HCT116 (cell line): ENCODE data around the gene SLC37A4. TPM values are rescaled to one million over a fixed set of nuclear protein-coding genes. Genes with fewer than 3 reads are reported as not detected.
"Not testable (repeated sequence)": the region's sequence is repeated elsewhere in the genome, so short reads cannot be mapped to it uniquely, and the experiment has no call there.

Experiments used
- ATAC-seq: fragments of 200-7000 bp; cut with Tn5 transposase; 2 replicates; pipeline ENCODE4 v1.9.1; 2020; ENCODE audit warnings: mild to moderate bottlenecking, moderate library complexity
- BruUV-seq: library from RNA; stranded (reverse); fragments of 400-500 nt; replicated peaks from 2 replicates; lab custom pipeline; 2021; lab: Mats Ljungman, UMichigan
- CTCF ChIA-PET: fragments of 300-600 bp; sonication (Branson Sonifier 250); formaldehyde crosslinking; loops from one replicate; lab custom pipeline; 2021; ENCODE audit warnings: antibody characterized with exemption; lab: Charles Lee
- POLR2A ChIA-PET: fragments of 300-600, 350-600 bp; sonication (Branson Sonifier 250); formaldehyde crosslinking; loops from one replicate; lab custom pipeline; 2021; ENCODE audit warnings: antibody characterized with exemption; lab: Charles Lee
- RAD21 ChIA-PET, 2 experiments: fragments of 300-600 bp; sonication (Branson Sonifier 250); formaldehyde crosslinking; loops; one replicate each; lab custom pipeline; 2023; ENCODE audit warnings: low total read pairs in 2 of 2; ENCODE audit not compliant: uncharacterized antibody in 2 of 2, unreplicated experiment in 2 of 2, low non-redundant PET in 1 of 2; lab: Charles Lee
- DNase-seq: peaks from one replicate; pipeline ENCODE4 v3.0.0-alpha.2; 2010; ENCODE audit warnings: low read depth, low spot score
- H2AFZ ChIP-seq: fragments of 200-600 bp; shearing (Covaris generic), sonication (generic); 2 replicates; pipeline ENCODE4 v1.6.1; 2017; ENCODE audit warnings: low read depth, mixed run types, mixed read lengths, antibody characterized with exemption, low read length; ENCODE audit not compliant: poor library complexity, severe bottlenecking
- H3K27ac ChIP-seq: 2 replicates; pipeline ENCODE4 v1.5.1; 2012; ENCODE audit warnings: low read depth, low read length
- H3K27me3 ChIP-seq: fragments of 200-600 bp; sonication (generic); 2 replicates; pipeline ENCODE4 v1.6.1; 2016; ENCODE audit warnings: mixed run types, low read length, mixed read lengths; ENCODE audit not compliant: insufficient read depth
- H3K36me3 ChIP-seq, 2 experiments: fragments of 200-500 bp in 1 of 2; fragments of 200-600 bp in 1 of 2; sonication (Bioruptor generic) in 1 of 2; sonication (generic) in 1 of 2; 2 replicates each; pipeline versions ENCODE4 v1.5.1 to v1.6.1; 2014 to 2016; ENCODE audit warnings: low read length in 2 of 2, inconsistent platforms in 1 of 2, mixed read lengths in 1 of 2, mixed run types in 1 of 2; ENCODE audit not compliant: insufficient read depth in 2 of 2, control insufficient read depth in 1 of 2
- H3K4me1 ChIP-seq, 2 experiments: fragments of 200-600 bp in 1 of 2; sonication (generic) in 1 of 2; 2 replicates each; pipeline versions ENCODE4 v1.5.1 to v1.6.1; 2012 to 2017; ENCODE audit warnings: low read length in 2 of 2, inconsistent platforms in 1 of 2, mild to moderate bottlenecking in 1 of 2, mixed read lengths in 1 of 2, mixed run types in 1 of 2, moderate library complexity in 1 of 2; ENCODE audit not compliant: insufficient read depth in 2 of 2, control insufficient read depth in 1 of 2
- H3K4me2 ChIP-seq: fragments of 200-600 bp; sonication (generic); 2 replicates; pipeline ENCODE4 v1.6.1; 2017; ENCODE audit warnings: mixed run types, low read length, mixed read lengths
- H3K4me3 ChIP-seq, 2 experiments: fragments of 200-600 bp in 1 of 2; sonication (generic) in 1 of 2; replicated peaks in 1 of 2; 2 replicates each; pipeline ENCODE4 v1.5.1; 2011 to 2016; ENCODE audit warnings: low read length in 2 of 2, control low read depth in 1 of 2, low read depth in 1 of 2, mild to moderate bottlenecking in 1 of 2, mixed read lengths in 1 of 2, mixed run types in 1 of 2
- H3K79me2 ChIP-seq: fragments of 200-600 bp; sonication (generic); 2 replicates; pipeline ENCODE4 v1.6.1; 2017; ENCODE audit warnings: mild to moderate bottlenecking, mixed run types, low read length, moderate library complexity, mixed read lengths; ENCODE audit not compliant: insufficient read depth
- H3K9ac ChIP-seq: fragments of 200-600 bp; sonication (generic); 2 replicates; pipeline ENCODE4 v1.6.1; 2016; ENCODE audit warnings: low read length, mixed read lengths
- H3K9me2 ChIP-seq: fragments of 200-600 bp; sonication (generic), shearing (Covaris generic); 2 replicates; pipeline ENCODE4 v1.6.1; 2017; ENCODE audit warnings: mixed run types, mild to moderate bottlenecking, moderate library complexity; ENCODE audit not compliant: insufficient read depth
- H3K9me3 ChIP-seq, 2 experiments: fragments of 200-500 bp in 1 of 2; fragments of 200-600 bp in 1 of 2; sonication (Bioruptor generic) in 1 of 2; sonication (generic) in 1 of 2; 2 replicates each; pipeline ENCODE4 v1.6.1; 2014 to 2017; ENCODE audit warnings: low read length in 2 of 2, mixed read lengths in 2 of 2, inconsistent platforms in 1 of 2, low read depth in 1 of 2, mild to moderate bottlenecking in 1 of 2, mixed run types in 1 of 2, moderate library complexity in 1 of 2; ENCODE audit not compliant: control insufficient read depth in 1 of 2, insufficient read depth in 1 of 2
- H4K20me1 ChIP-seq: fragments of 200-600 bp; sonication (generic), shearing (Covaris generic); 2 replicates; pipeline ENCODE4 v1.6.1; 2017; ENCODE audit warnings: mixed run types, mild to moderate bottlenecking, moderate library complexity; ENCODE audit not compliant: insufficient read depth
- EGR1 ChIP-seq: IDR thresholded peaks from 2 replicates; pipeline ENCODE4 v1.6.1; 2012; ENCODE audit warnings: low read depth
- ELF1 ChIP-seq: IDR thresholded peaks from 2 replicates; pipeline ENCODE4 v1.6.1; 2012; ENCODE audit warnings: low read depth, borderline replicate concordance
- POLR2A ChIP-seq: IDR thresholded peaks from 2 replicates; pipeline ENCODE4 v1.7.0; 2011; ENCODE audit warnings: borderline replicate concordance; ENCODE audit not compliant: insufficient read depth, insufficient read length; ENCODE audit errors: extremely low read depth
- TCF7L2 ChIP-seq: IDR thresholded peaks from 2 replicates; pipeline ENCODE4 v1.7.0; 2011; ENCODE audit warnings: borderline replicate concordance, inconsistent platforms; ENCODE audit not compliant: insufficient read depth, insufficient read length; ENCODE audit errors: extremely low read depth
- ZNF274 ChIP-seq: fragments of 200-500 bp; sonication (Bioruptor generic); IDR thresholded peaks from 2 replicates; pipeline ENCODE4 v1.6.1; 2014; ENCODE audit warnings: mild to moderate bottlenecking, low read depth, low read length, inconsistent platforms
- intact Hi-C: fragments of 100-400 bp; cut with micrococcal nuclease; formaldehyde crosslinking; loops from 2 replicates; pipeline ENCODE4 v1.10.0; 2022
- total RNA-seq: library from RNA; stranded (reverse); gene quantifications from one replicate; pipeline ENCODE4 v1.2.1, GENCODE V29; 2021; ENCODE audit not compliant: unreplicated experiment
- TF ChIP-seq, protein P1 (sequence below), 3 experiments: fragments of 200-600 bp in 1 of 3; sonication (generic) in 1 of 3; IDR thresholded peaks in 2 of 3; conservative IDR thresholded peaks in 1 of 3; 2 replicates each; pipeline ENCODE4 v1.5.1; 2012 to 2017; ENCODE audit warnings: low read depth in 2 of 3, low read length in 2 of 3, antibody characterized with exemption in 1 of 3, borderline replicate concordance in 1 of 3, control low read depth in 1 of 3, mild to moderate bottlenecking in 1 of 3, mixed read lengths in 1 of 3, mixed run types in 1 of 3, moderate library complexity in 1 of 3; ENCODE audit not compliant: insufficient read depth in 1 of 3

Gene SLC37A4
- total RNA-seq, 1 experiment from 2014 or later = 49.8 TPM

DNA sequence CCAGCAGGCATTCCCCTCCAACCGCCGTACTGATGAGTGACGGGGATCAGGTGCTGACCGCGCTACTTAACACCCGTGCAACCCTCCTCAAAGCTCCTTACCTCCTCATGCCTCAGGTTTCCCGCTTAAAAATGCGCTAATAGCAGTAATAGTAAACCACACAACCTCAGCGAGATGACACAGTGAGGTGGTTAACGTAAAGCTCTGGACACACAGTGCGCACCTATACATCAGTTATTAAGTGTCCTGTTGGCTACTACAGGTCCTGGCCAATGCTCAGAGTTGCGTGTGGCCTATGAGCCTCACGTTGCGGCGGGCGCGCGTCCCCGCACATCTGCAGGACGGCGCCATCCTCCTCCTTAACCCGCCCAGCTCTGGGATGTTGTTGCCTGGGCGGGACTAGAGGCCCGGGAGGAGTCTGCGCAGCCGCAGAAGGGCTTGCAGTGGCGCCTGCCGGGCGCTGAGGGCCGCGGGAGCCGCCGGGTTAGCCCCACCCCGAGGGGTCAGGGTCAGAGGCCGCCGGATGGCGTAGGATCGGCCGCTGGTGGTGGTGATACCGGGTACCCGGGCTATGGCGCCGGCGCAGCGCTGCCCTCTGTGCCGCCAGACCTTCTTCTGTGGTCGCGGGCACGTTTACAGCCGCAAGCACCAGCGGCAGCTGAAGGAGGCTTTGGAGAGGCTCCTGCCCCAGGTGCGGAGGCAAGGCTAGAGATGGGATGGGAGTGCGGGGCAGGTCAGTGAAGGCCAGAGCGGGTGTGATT lies 32.9 kb downstream of the SLC37A4 start, which contains the start of gene CENATAC (continued):
- TF ChIP-seq TCF7L2 (no peak), POLR2A (peak; percentile 99), ZNF274 (no peak), ELF1 (no peak)

DNA sequence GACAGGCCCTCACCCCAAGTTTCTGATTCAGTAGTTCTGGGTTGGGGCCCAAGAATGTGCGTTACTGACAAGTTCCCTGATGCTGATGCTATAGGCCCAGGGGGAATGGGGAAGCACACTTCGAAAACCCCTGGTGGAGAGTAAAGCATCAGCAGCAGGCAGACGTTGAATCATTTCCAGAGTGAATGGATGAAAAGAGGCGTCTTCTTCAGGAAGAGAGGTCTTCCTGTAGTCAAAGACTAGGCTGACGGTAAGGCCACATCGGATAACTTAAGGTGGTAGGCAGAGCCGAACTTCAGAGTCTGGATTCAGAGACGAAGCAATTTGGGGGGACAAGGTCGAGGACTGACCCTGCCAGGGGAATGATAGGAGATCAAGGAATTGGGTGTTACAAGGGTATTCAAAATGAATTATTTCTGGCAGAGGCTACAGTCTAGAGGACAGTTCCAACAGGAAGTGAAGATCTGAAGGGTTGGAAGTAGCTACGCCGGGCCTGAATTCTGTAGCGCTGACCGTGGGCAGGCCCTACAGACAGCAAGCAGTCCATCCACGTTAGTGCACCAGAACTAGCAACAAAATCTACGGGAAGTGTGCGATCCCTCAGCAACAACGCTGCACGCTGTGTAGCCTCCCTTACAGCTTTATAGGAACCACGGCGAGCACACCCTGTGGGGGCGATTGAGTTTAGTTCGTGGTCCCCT lies 33.6 kb downstream of the SLC37A4 start:
- Histone ChIP-seq H3K4me1 (peaks cover 15 to 46% of the 10 kb centered on the region in 2 experiments), H3K27me3 (no peaks in the 10 kb centered on the region), H2AFZ (no peak overlapping the region), H3K9me2 (no peaks in the 10 kb centered on the region), H3K9ac (peak overlapping the region; percentile 90), H3K36me3 (peaks cover 7 to 22% of the 10 kb centered on the region in 2 experiments; a peak in 3 of 4 replicates), H3K79me2 (peaks cover 61% of the 10 kb centered on the region), H3K27ac (peak overlapping the region; percentile 96), H3K9me3 (no peaks in the 10 kb centered on the region), H3K4me2 (peak overlapping the region; percentile 97), H3K4me3 (peak overlapping the region; percentile 90), H4K20me1 (no peaks in the 10 kb centered on the region)
- CTCF ChIA-PET = interaction anchor here (0.6 to 1.0 kb wide), 2 partner anchors 41 to 88 kb away, joined by 3 read pairs; partner anchors contain the start of gene UPK2
- ATAC-seq (peak; percentile 15), DNase-seq (no peak)
- intact Hi-C loops = no loop called here
- TF ChIP-seq, protein P1, sequence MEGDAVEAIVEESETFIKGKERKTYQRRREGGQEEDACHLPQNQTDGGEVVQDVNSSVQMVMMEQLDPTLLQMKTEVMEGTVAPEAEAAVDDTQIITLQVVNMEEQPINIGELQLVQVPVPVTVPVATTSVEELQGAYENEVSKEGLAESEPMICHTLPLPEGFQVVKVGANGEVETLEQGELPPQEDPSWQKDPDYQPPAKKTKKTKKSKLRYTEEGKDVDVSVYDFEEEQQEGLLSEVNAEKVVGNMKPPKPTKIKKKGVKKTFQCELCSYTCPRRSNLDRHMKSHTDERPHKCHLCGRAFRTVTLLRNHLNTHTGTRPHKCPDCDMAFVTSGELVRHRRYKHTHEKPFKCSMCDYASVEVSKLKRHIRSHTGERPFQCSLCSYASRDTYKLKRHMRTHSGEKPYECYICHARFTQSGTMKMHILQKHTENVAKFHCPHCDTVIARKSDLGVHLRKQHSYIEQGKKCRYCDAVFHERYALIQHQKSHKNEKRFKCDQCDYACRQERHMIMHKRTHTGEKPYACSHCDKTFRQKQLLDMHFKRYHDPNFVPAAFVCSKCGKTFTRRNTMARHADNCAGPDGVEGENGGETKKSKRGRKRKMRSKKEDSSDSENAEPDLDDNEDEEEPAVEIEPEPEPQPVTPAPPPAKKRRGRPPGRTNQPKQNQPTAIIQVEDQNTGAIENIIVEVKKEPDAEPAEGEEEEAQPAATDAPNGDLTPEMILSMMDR (IDR thresholded peaks at IDR 0.05 in 2 of 3, conservative IDR thresholded peaks at IDR 0.05 in 1 of 3; ENCODE audit: borderline replicate concordance in 1 of 3, insufficient read depth in 1 of 3, low read depth in 2 of 3, low read length in 2 of 3) = peak in 2 of 3 experiments; percentile 49 to 52; a peak in 4 of 6 replicates
- TF ChIP-seq EGR1 = no peak
- BruUV-seq = TSS peak; percentile 69
- RAD21 ChIA-PET = interaction anchor here in 1 of 2 experiments (0.5 kb wide), 1 partner anchor 8 kb away, joined by 3 read pairs; no protein-coding TSS in a partner anchor
- POLR2A ChIA-PET = no interaction called here

DNA sequence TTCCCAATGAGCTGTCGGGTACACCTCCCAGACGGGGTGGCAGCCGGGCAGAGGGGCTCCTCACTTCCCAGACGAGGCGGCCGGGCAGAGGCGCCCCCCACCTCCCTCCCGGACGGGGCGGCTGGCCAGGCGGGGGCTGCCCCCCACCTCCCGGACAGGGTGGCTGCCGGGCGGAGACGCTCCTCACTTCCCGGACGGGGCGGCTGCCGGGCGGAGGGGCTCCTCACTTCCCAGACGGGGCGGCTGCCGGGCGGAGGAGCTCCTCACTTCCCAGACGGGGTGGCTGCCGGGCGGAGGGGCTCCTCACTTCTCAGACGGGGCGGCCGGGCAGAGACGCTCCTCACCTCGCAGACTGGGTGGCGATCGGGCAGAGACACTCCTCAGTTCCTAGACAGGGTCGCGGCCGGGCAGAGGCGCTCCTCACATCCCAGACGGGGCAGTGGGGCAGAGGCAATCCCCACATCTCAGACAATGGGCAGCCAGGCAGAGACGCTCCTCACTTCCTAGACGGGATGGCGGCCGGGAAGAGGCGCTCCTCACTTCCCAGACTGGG lies 39.1 kb downstream of the SLC37A4 start:
- H2AFZ ChIP-seq, H4K20me1 ChIP-seq, RAD21 ChIA-PET, intact Hi-C loops, POLR2A ChIA-PET, H3K9me2 ChIP-seq, H3K4me3 ChIP-seq, H3K36me3 ChIP-seq, H3K9me3 ChIP-seq, H3K9ac ChIP-seq, H3K79me2 ChIP-seq, H3K27me3 ChIP-seq, BruUV-seq, H3K27ac ChIP-seq, DNase-seq, ATAC-seq, CTCF ChIA-PET, H3K4me2 ChIP-seq: not testable (repeated sequence)
- peaks cover 11 to 30% of the 10 kb centered on the region in 2 experiments for H3K4me1 ChIP-seq
